ENCODE results near the gene PANK4.

DNA sequence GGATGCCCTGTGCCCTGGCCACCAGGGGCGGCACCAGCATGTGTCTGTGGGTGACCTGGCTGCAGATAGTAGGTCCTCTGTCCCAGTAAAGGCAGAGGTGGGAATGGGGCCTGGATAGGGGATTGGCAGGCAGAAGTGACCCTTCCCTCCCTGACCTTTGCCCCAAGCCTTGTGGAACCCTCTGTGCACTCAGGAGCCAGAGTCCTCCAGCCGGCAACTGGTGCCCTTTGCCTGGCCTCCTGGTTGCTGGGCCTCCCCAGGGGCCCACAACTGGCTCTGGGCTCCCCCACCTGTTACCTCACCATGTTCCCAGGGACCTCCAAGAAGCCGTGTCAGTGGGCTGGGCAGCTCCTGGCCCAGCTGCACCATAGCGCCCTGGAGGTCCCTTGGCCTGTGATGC, 40.4 kb downstream of the PANK4 start:
- TF ChIP-seq GATA2 (IDR thresholded peaks at IDR 0.05; ENCODE audit: low read depth, low read length) (no peak), GATA3 (IDR thresholded peaks at IDR 0.05; ENCODE audit: low read depth, low read length) (no peak)

Measured in SH-SY5Y (cell line).